Amniotic stem cell (primary cell): ENCODE results near the gene CBFA2T3.

Experiments
- DNase-seq: peaks from one replicate; lab custom pipeline; 2025; lab: John Stamatoyannopoulos, UW

The CBFA2T3 gene

GRCh38 chr16:88976366-88977017 is 515 bp downstream of the CBFA2T3 start:
- DNase-seq: no peak

DNA sequence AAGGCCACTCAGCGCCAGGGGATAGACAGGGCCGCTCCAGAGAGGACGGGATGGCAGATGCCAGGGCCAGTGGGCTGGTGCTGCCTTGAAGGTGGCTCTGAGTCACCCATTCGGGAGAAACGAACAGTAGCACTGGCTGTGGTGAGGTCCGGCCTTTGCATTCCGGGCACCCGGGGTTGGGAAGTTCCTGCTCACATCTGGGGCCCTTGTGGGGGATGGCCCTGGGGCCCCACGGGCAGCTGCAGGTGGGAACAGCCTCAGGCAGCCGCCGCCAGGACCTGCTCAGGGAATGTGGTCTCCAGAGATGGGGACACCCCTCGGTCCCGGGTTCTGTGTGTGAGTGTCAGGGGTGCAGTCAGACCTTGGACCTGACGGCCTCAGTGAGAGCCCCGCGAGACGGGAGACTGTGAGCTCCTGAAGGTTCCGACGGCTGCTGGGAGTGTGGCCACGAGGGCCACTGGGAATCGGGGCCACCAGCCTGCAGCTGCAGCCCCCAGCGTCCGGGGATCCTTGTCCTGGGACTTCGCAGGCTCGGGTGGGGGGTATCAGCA is 1.4 kb downstream of the CBFA2T3 start:
- DNase-seq: no peak

DNA sequence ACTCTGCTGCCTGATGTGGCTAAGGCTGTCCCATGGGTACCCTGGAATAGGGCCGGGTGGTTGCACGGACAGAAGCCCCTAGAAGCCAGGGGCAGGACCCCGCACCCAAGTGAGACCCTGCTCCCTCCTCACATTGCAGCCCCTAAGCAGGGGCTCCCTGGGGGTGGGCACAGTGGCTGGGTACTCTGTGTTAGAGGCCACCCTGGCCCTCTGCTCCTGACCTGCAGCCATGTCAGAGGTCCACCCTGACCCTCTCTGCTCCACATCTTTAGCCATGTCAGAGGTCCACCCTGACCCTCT is 2.1 kb downstream of the CBFA2T3 start:
- no peak for DNase-seq

- no peak for DNase-seq
Observed at GRCh38 chr16:88974080-88974915, 2.7 kb downstream of the CBFA2T3 start.

GRCh38 chr16:88973415-88974050 is 3.5 kb downstream of the CBFA2T3 start:
- no peak for DNase-seq

GRCh38 chr16:88973007-88973410 is 4.0 kb downstream of the CBFA2T3 start:
- no peak for DNase-seq

GRCh38 chr16:88972349-88972748 is 4.7 kb downstream of the CBFA2T3 start:
- no peak for DNase-seq

DNA sequence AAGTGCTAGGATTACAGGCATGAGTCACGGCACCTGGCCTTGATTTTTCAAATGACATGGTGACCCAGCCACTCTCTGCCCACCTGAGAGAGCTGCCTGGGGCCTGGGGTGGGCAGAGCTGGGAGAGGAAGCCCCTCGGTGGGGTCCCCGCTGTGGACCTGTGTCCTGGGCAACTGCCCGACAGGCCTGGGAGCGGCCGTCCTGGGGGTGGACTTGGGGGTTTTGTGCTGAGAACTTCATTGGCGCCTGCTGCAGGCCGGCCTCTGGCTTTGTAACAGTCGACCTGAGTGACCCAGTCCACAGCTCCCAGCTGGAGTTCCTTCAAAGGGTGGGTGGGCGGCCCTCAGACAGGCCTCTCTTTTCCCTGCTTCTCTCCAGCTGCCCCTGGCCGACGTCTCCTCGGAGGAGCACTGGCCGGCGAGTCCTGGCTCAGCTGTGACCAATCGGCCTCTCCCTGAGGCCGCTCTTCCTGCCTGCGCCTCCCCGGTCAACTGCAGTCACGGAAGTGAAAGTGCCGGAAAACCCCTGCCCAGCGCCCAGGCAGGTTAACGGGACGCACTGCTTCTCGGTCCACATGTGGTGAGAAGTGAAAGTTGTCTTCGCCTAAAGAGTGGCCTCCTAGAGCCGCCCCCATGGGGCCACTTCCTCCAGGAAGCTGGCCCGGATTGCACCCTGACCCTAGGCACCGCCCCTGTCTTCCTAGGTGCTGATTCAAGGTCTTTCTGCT is 5.5 kb downstream of the CBFA2T3 start:
- no peak for DNase-seq

DNA sequence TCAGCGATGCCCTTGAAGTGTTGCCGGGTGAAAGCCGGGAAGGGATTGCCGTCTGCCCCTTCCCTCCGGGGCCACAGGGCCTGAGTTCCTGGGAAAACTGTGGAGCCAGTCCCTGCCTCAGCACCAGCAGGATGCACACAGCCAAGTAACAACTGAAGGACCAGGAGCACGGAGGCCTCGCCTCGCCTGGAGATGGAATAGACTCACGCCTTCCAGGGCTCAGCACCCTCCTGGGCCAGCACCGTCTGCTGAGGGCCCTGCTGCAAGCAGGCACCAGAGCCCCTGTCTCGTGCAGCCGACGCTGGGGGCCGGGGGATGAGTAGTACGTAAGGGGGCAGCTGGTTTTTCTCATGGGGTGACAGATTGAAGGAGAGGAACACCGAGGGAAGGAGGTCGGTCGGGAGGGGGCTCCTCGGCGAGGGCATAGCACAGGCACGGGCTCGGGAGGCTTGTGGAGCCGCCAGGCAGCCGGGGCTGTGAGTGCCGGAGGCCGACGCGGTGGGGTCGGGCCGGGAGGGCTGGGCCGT is 6.4 kb downstream of the CBFA2T3 start:
- no peak for DNase-seq

DNA sequence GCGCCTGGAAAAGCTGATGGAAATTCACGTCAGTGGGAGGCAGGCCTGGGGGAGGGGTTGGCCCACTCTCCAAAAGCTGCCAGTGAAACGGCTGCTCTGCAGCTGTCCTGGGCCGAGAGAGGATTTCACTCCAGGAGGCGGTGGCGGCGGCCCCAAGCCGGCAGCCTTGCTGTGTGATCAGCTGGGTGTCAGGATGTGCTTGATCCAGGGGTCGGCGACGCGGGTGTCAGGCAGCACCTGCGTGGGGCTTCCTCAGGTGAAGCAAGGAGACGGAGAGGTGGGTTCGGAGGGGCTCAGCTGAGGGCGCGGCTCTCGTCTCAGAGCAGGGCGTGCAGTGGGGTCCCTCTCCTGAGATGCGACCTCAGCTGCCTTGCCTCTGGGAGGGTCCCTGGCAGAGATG is 7.0 kb downstream of the CBFA2T3 start:
- no peak for DNase-seq

GRCh38 chr16:88969361-88969831 is 7.6 kb downstream of the CBFA2T3 start:
- DNase-seq: no peak

GRCh38 chr16:88968589-88969280 is 8.3 kb downstream of the CBFA2T3 start:
- DNase-seq: no peak

DNA sequence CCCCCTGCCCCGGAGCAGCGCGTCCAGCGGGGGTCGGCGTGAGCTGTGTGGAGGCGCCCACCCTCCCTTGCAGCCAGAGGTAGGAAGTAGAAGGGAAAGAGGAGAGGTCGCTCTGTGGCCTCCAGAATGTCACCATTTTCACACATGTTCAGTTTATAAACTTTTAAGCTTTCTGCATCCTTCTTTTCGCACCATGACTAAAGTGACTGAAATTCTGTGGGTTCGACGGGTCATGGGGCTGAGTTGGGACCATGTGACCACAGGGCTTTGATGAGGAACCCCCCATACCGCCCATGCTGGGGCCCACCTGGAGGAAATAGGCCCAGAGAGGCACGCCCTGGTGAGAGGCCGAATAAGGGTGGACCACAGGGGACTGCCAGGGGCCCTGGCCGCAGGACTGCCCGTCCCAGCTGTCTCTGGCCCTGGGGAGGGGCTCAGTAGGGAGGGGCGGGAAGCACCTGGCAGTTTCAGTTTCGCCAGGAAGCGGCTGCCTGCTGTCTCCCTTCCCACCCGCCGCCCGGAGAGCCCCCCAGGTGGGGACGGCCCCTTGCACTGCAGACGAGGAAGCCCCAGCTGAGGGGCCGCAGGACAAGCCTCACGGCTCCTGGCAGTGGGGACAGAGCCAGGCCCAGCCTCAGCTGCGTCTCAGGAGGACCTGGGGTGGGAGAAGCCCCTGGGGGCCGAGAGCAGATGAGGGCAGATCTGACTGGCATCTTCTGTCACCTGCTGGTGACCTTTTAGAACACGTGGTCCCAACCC is 9.0 kb downstream of the CBFA2T3 start:
- DNase-seq: no peak

DNA sequence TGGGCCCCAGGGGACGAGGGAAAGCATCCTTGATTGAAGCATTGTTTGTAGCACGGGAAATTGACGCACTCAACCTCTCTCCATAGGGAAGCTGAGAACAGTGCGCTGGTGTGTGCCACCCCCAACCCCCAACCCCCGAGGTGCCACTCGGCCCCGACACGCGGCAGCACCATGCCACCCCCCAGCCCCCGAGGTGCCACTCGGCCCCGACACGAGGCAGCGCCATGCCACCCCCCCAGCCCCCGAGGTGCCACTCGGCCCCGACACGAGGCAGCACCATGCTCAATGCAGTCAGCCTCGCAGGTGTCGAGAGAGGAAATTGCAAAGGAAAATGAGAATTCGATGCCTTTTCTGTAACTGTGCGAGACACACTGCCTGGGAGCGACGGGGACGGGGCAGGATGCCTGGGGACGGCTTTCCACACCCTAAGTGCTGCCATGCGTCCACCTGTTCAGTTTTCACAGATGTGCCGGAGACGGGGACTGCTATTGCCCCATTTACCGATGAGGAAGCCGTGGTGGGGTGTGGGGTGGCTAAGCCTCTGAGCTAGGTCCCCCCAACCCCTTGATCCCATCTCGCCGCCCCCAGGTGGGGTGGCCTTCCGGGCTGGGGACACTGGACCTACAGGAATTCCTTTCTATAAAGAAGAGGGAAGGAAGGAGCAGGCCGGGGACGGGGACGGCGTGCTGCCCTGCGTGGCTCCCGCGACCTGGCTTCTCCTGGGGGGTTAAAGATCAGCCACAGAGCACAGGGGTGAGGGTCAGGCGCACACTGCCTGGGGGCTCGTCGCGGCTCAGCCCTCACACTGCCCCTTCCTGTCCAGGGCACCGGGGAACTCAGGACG is 9.8 kb downstream of the CBFA2T3 start:
- no peak for DNase-seq

- DNase-seq: no peak
Observed at GRCh38 chr16:88965826-88966480, 11.1 kb downstream of the CBFA2T3 start.

DNA sequence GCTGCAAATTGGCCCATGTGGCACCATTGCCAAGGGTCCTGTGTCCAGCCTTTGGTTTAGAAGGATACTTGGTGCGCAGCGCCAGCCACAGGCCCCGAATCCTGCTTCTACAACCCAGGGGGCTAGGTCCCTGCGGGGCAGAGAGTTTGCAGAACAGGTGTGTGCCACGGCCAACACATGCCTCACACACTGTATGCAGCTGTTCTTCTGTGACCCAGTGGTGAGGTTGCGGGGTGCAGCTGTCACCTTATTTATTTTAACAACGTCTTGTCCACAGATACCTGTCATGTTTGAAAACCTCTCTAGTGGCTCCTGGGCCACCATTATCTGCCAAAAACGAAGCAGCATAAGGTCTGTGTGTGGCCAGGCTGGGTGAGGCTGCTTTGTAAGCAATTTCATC is 11.6 kb downstream of the CBFA2T3 start:
- DNase-seq: no peak

- DNase-seq: no peak
Observed at GRCh38 chr16:88964636-88965035, 12.4 kb downstream of the CBFA2T3 start.

GRCh38 chr16:88963583-88963982 is 13.4 kb downstream of the CBFA2T3 start:
- DNase-seq: no peak
